GM12878 (cell line): ENCODE measurements around the gene FAAP100. TPM values are rescaled to one million over a fixed set of nuclear protein-coding genes. Genes with fewer than 3 reads are reported as not detected.

Experiments used
- ATAC-seq: fragments of 200-7000 bp; cut with Tn5 transposase; 3 replicates; pipeline ENCODE4 v1.9.1; 2020; ENCODE audit warnings: mild to moderate bottlenecking, moderate library complexity
- BruUV-seq: library from RNA; stranded (reverse); fragments of 400-500 nt; replicated peaks from 2 replicates; lab custom pipeline; 2021; lab: Mats Ljungman, UMichigan
- CTCF ChIA-PET: fragments of 300-600 bp; sonication (Branson Sonifier 250); formaldehyde crosslinking; extraction: SDS; loops from one replicate; lab custom pipeline; 2021; ENCODE audit warnings: inconsistent platforms; lab: Yijun Ruan, JAX
- POLR2A ChIA-PET: fragments of 350-600 bp; formaldehyde crosslinking; extraction: SDS; loops from one replicate; lab custom pipeline; 2021; ENCODE audit warnings: inconsistent platforms; lab: Charles Lee
- RAD21 ChIA-PET: fragments of 300-600 bp; sonication (Branson Sonifier 250); formaldehyde crosslinking; loops from one replicate; lab custom pipeline; 2023; ENCODE audit warnings: antibody characterized with exemption; ENCODE audit not compliant: unreplicated experiment; lab: Charles Lee
- SMC1A ChIA-PET: fragments of 300-600 bp; sonication (Branson Sonifier 250); formaldehyde crosslinking; loops from one replicate; lab custom pipeline; 2023; ENCODE audit not compliant: unreplicated experiment, uncharacterized antibody; lab: Charles Lee
- DNase-seq: peaks from one replicate; pipeline ENCODE4 v3.0.0-alpha.2; 2011; ENCODE audit warnings: low read depth, low spot score
- FAIRE-seq: peaks from 3 replicates; lab custom pipeline; 2011; peaks lifted over from hg19 to GRCh38; lab: Jason Lieb, UNC
- H2AFZ ChIP-seq: 2 replicates; pipeline ENCODE4 v1.6.0; 2011; ENCODE audit warnings: low read depth, low read length, control low read depth; ENCODE audit not compliant: control insufficient read depth
- H3K27ac ChIP-seq: 2 replicates; pipeline ENCODE4 v1.5.1; 2011; ENCODE audit warnings: control low read depth; ENCODE audit not compliant: control insufficient read depth, insufficient read depth
- H3K27me3 ChIP-seq, 2 experiments: replicated peaks in 1 of 2; 2 replicates each; pipeline versions ENCODE4 v1.6.0 to v1.6.1; 2011; ENCODE audit warnings: low read length in 1 of 2; ENCODE audit not compliant: control insufficient read depth in 2 of 2, insufficient read depth in 2 of 2
- H3K36me3 ChIP-seq, 2 experiments: 2 replicates each; pipeline ENCODE4 v1.5.1; 2011; ENCODE audit warnings: low read length in 1 of 2; ENCODE audit not compliant: control insufficient read depth in 2 of 2, insufficient read depth in 2 of 2
- H3K4me1 ChIP-seq: 2 replicates; pipeline ENCODE4 v1.6.1; 2011; ENCODE audit warnings: mild to moderate bottlenecking, low read length, moderate library complexity, mixed read lengths; ENCODE audit not compliant: control insufficient read depth, insufficient read depth
- H3K4me2 ChIP-seq: 2 replicates; pipeline ENCODE4 v1.6.0; 2011; ENCODE audit warnings: control low read depth; ENCODE audit not compliant: control insufficient read depth, insufficient read depth
- H3K4me3 ChIP-seq: fragments of 200-600 bp; sonication (generic); 2 replicates; pipeline ENCODE4 v1.5.1; 2016
- H3K79me2 ChIP-seq: 2 replicates; pipeline ENCODE4 v1.6.0; 2011; ENCODE audit warnings: low read length; ENCODE audit not compliant: control insufficient read depth, insufficient read depth
- H3K9ac ChIP-seq: 2 replicates; pipeline ENCODE4 v1.8.0; 2011; ENCODE audit warnings: low read length, control low read depth, mixed read lengths; ENCODE audit not compliant: control insufficient read depth, insufficient read depth
- H3K9me3 ChIP-seq: replicated peaks from 3 replicates; pipeline ENCODE4 v1.5.1; 2011; ENCODE audit warnings: mild to moderate bottlenecking, low read length; ENCODE audit not compliant: control insufficient read depth, insufficient read depth
- H4K20me1 ChIP-seq: 2 replicates; pipeline ENCODE4 v1.6.0; 2011; ENCODE audit not compliant: control insufficient read depth, insufficient read depth
- ATF3 ChIP-seq: IDR thresholded peaks from 2 replicates; pipeline ENCODE4 v1.6.1; 2011; ENCODE audit warnings: low read depth, mild to moderate bottlenecking, low read length, moderate library complexity, borderline replicate concordance; ENCODE audit errors: extremely low read depth
- BCL11A ChIP-seq: IDR thresholded peaks from 2 replicates; pipeline ENCODE4 v1.6.1; 2011; ENCODE audit warnings: low read depth, low read length
- EGR1 ChIP-seq, 2 experiments: IDR thresholded peaks; 1 replicate in 1 of 2; 2 replicates in 1 of 2; pipeline ENCODE4 v1.6.1; 2011 to 2012; ENCODE audit warnings: low read depth in 2 of 2, low read length in 2 of 2, borderline replicate concordance in 1 of 2, mild to moderate bottlenecking in 1 of 2, moderate library complexity in 1 of 2
- ETV6 ChIP-seq, 2 experiments: fragments of 450-650 bp in 1 of 2; IDR thresholded peaks in 1 of 2; conservative IDR thresholded peaks in 1 of 2; 2 replicates each; pipeline ENCODE4 v1.6.1; 2014; ENCODE audit warnings: antibody characterized with exemption in 1 of 2, borderline replicate concordance in 1 of 2, low read depth in 1 of 2, mild to moderate bottlenecking in 1 of 2, moderate library complexity in 1 of 2
- HDAC2 ChIP-seq: fragments of 200-600 bp; sonication (generic); IDR thresholded peaks from 2 replicates; pipeline ENCODE4 v1.6.1; 2017
- MEF2B ChIP-seq: fragments of 450-650 bp; IDR thresholded peaks from 2 replicates; pipeline ENCODE4 v1.6.1; 2018; ENCODE audit warnings: mild to moderate bottlenecking, moderate library complexity; ENCODE audit not compliant: partially characterized antibody, poor library complexity, severe bottlenecking
- SREBF1 ChIP-seq: IDR thresholded peaks from 2 replicates; pipeline ENCODE4 v1.6.1; 2012; ENCODE audit warnings: mild to moderate bottlenecking, low read length
- SRF ChIP-seq, 2 experiments: IDR thresholded peaks; 2 replicates each; pipeline ENCODE4 v1.6.1; 2011; ENCODE audit warnings: low read depth in 2 of 2, low read length in 2 of 2, mild to moderate bottlenecking in 1 of 2, moderate library complexity in 1 of 2
- TARDBP ChIP-seq: IDR thresholded peaks from 2 replicates; pipeline ENCODE4 v1.6.1; 2016; ENCODE audit warnings: borderline replicate concordance
- whole genome bisulfite sequencing: methylation state at CpG from one replicate; pipeline ENCODE4 v1.1.6; 2016; ENCODE audit warnings: low lambda C conversion rate; ENCODE audit not compliant: insufficient replicate concordance, insufficient coverage; ENCODE audit errors: missing lambda C conversion rate; 5-methylcytosine and 5-hydroxymethylcytosine counted together
- in situ Hi-C: fragments of 300-500 bp; cut with MboI; formaldehyde crosslinking; loops from 9 replicates; pipeline ENCODE4 v1.14.3; 2018; ENCODE audit warnings: mixed read lengths
- intact Hi-C: fragments of 100-400 bp; cut with micrococcal nuclease; formaldehyde crosslinking; loops from one replicate; pipeline ENCODE4 v1.14.2; 2022; ENCODE audit not compliant: unreplicated experiment
- polyA plus RNA-seq, 11 experiments: library from polyadenylated mRNA; depleted of rRNA in 4 of 11; unstranded in 6 of 11; stranded (reverse) in 5 of 11; fragments of >200 nt; fragmentation: Nextera tagmentation in 4 of 11; fragmentation: Illumina TruSeq in 1 of 11; extraction: Ambion mirVana in 4 of 11; extraction: Trizol in 1 of 11; gene quantifications; 1 replicate in 1 of 11; 2 replicates in 10 of 11; pipeline versions ENCODE4 v1.2.1 to v1.2.3, GENCODE V29; 2011 to 2016; ENCODE audit warnings: inconsistent platforms in 2 of 11, missing spikeins in 2 of 11, low read depth in 1 of 11
- total RNA-seq, 4 experiments: library from RNA; depleted of rRNA in 3 of 4; stranded (reverse); fragments of >200 nt in 3 of 4; fragmentation: Illumina TruSeq in 1 of 4; extraction: Trizol in 1 of 4; gene quantifications; 2 replicates each; pipeline versions ENCODE4 v1.2.1 to v1.2.3, GENCODE V29; 2013 to 2021
- TF ChIP-seq, protein P1 (sequence below): IDR thresholded peaks from 2 replicates; pipeline ENCODE4 v1.6.1; 2011; ENCODE audit warnings: borderline replicate concordance, low read depth, mild to moderate bottlenecking, moderate library complexity, low read length; ENCODE audit not compliant: insufficient read depth, poor library complexity, severe bottlenecking

FAAP100 gene
- total and polyA plus RNA-seq, 10 of the 15 experiments (the other 5 are each of a cell fraction or from before 2014, with no cell fraction given) = 0.11 to 46.2 (median 17.1) TPM

DNA sequence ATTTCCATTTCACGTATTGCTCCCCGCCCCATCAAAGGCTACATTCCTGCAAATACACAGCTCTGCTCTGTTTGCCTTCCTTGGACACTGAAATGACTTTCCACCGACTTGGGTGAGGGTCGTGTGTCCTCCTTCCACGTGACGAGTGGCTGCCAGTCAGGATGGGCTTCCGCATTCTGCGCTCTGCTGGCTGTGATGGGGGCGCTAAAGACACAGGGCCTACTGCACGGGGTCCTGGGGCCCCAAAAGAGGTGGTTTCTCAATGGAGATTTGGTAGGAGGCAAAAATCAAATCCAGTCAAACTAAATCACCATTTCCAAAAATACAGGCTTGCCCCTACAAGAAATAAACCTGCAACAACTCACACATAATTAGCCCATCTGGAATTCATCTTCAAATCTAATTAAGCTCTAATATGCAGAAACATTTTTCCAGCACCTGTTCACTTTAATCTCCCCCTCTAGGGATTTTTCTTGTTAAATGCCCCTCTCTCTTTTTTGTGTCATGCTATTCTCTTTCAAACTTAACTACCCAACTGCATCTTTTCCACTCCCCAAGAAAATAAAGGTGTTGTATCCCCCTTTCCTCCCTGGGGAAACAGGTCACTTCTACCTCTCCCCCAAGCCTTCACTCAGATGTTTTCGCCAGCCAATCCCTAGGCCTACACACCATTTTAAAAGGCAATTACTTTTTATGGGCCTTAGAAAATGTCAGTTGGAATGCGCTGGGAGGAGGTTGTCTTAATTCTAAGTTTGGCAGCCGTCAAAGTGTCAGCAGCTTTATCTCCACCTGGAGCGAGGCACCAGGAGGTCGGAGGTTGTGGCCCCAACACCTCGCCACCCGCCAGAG lies 21.9 kb upstream of the FAAP100 start:
- POLR2A ChIA-PET = no interaction called here

More for the DNA sequence above, 21.9 kb upstream of the FAAP100 start:
- no peaks in the 10 kb centered on the region for H4K20me1 ChIP-seq
- ChIA-PET CTCF (no interaction called here), RAD21 (no interaction called here), SMC1A (no interaction called here)
- no peak overlapping the region for H3K4me3 ChIP-seq
- peaks cover 26 to 31% of the 10 kb centered on the region in 2 experiments; a peak in 3 of 4 replicates for H3K36me3 ChIP-seq
- BruUV-seq = TSS peak; percentile 20
- H3K9me3 ChIP-seq = no peaks in the 10 kb centered on the region
- WGBS = 93% methylated on average over 17 of the region's 17 CpGs
- H3K4me1 ChIP-seq = no peaks in the 10 kb centered on the region
- no peak overlapping the region for H3K4me2 ChIP-seq
- no peak for TF ChIP-seq EGR1 (IDR thresholded peaks at IDR 0.05; ENCODE audit: borderline replicate concordance in 1 of 2, low read depth in 2 of 2, low read length in 2 of 2)
- TF ChIP-seq ATF3 = no peak
- TF ChIP-seq SRF (IDR thresholded peaks at IDR 0.05; ENCODE audit: low read depth in 2 of 2, low read length in 2 of 2) = no peak
- no peak for TF ChIP-seq MEF2B
- TF ChIP-seq, protein P1, sequence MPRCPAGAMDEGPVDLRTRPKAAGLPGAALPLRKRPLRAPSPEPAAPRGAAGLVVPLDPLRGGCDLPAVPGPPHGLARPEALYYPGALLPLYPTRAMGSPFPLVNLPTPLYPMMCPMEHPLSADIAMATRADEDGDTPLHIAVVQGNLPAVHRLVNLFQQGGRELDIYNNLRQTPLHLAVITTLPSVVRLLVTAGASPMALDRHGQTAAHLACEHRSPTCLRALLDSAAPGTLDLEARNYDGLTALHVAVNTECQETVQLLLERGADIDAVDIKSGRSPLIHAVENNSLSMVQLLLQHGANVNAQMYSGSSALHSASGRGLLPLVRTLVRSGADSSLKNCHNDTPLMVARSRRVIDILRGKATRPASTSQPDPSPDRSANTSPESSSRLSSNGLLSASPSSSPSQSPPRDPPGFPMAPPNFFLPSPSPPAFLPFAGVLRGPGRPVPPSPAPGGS = no peak
- TF ChIP-seq ETV6 (conservative IDR thresholded peaks at IDR 0.05 in 1 of 2, IDR thresholded peaks at IDR 0.05 in 1 of 2; ENCODE audit: borderline replicate concordance in 1 of 2, low read depth in 1 of 2) = no peak
- TF ChIP-seq BCL11A = no peak
- TF ChIP-seq SREBF1 = no peak
- TF ChIP-seq HDAC2 = no peak
- TF ChIP-seq TARDBP = no peak
- TF ChIP-seq, all 136 proteins: peak for 0
- ATAC-seq (no peak), DNase-seq (no peak), FAIRE-seq (no peak)
- H3K9ac ChIP-seq = no peak overlapping the region
- in situ Hi-C loops = no loop called here
- H2AFZ ChIP-seq = no peak overlapping the region
- no peak overlapping the region for H3K27ac ChIP-seq
- intact Hi-C loops = no loop called here
- no peaks in the 10 kb centered on the region for H3K27me3 ChIP-seq
- no peaks in the 10 kb centered on the region for H3K79me2 ChIP-seq
